Ascending aorta (tissue), 2 donors: Measurements from ENCODE around the gene TFAP2C. TPM values are rescaled to one million over a fixed set of nuclear protein-coding genes. Genes with fewer than 3 reads are reported as not detected.
"Not testable (repeated sequence)": the region's sequence is repeated elsewhere in the genome, so short reads cannot be mapped to it uniquely, and the experiment has no call there.

ENCODE experiments used
- DNase-seq, 2 donors: peaks; one replicate each; pipeline ENCODE4 v3.0.0-alpha.2; 2019; ENCODE audit warnings: low spot score in 2 of 2
- H3K27ac ChIP-seq, 2 donors: fragments of 200-600 bp; sonication (generic); one replicate each; pipeline ENCODE4 v1.5.1; 2016 to 2017; ENCODE audit warnings: mild to moderate bottlenecking in 1 of 2
- H3K27me3 ChIP-seq: fragments of 200-600 bp; sonication (generic); one replicate; pipeline ENCODE4 v1.5.1; 2017
- H3K36me3 ChIP-seq, 2 donors: fragments of 200-600 bp; sonication (generic); one replicate each; pipeline ENCODE4 v1.5.1; 2016
- H3K4me1 ChIP-seq, 2 donors: fragments of 200-600 bp; sonication (generic); one replicate each; pipeline ENCODE4 v1.5.1; 2016 to 2017; ENCODE audit warnings: mild to moderate bottlenecking in 1 of 2
- H3K4me3 ChIP-seq, 2 donors: fragments of 200-600 bp; sonication (generic); one replicate each; pipeline ENCODE4 v1.5.1; 2016 to 2017; ENCODE audit warnings: mild to moderate bottlenecking in 1 of 2
- H3K9me3 ChIP-seq, 2 donors: fragments of 200-600 bp; sonication (generic); one replicate each; pipeline ENCODE4 v1.5.1; 2016
- CTCF ChIP-seq, 3 experiments: fragments of 200-600 bp in 2 of 3; fragments of 450-650 bp in 1 of 3; sonication (generic) in 2 of 3; IDR thresholded peaks; one replicate each; pipeline ENCODE4 v1.5.1; 2016 to 2019; ENCODE audit warnings: antibody characterized with exemption in 3 of 3, mild to moderate bottlenecking in 1 of 3, moderate library complexity in 1 of 3
- intact Hi-C: fragments of 100-400 bp; cut with DNase I; formaldehyde crosslinking; loops from one replicate; pipeline ENCODE4 v1.15.1; 2023
- total RNA-seq: library from RNA; depleted of rRNA; stranded (reverse); fragments of >200 nt; gene quantifications from one replicate; pipeline ENCODE4 v1.1.0, GENCODE V29; 2016

TFAP2C gene
- total RNA-seq, 1 donor from 2014 or later = 4.9 TPM

- H3K9me3 ChIP-seq = no peaks in the 10 kb centered on the region
- no peak for TF ChIP-seq CTCF (IDR thresholded peaks at IDR 0.05)
These were observed 28.8 kb downstream of the TFAP2C start for GRCh38 chr20:56657879-56658278.

GRCh38 chr20:56658341-56658947 lies 29.3 kb downstream of the TFAP2C start:
- H3K27ac ChIP-seq, H3K9me3 ChIP-seq, intact Hi-C loops, DNase-seq, H3K4me3 ChIP-seq, H3K4me1 ChIP-seq, H3K27me3 ChIP-seq, H3K36me3 ChIP-seq: not testable (repeated sequence)

More at GRCh38 chr20:56657879-56658278, 28.8 kb downstream of the TFAP2C start:
- intact Hi-C loops = no loop called here
- no peak for DNase-seq
- Histone ChIP-seq H3K4me1 (no peaks in the 10 kb centered on the region), H3K4me3 (no peak overlapping the region), H3K27ac (no peak overlapping the region), H3K27me3 (no peaks in the 10 kb centered on the region), H3K36me3 (no peaks in the 10 kb centered on the region)

GRCh38 chr20:56663660-56664059 lies 34.6 kb downstream of the TFAP2C start:
- intact Hi-C loops = no loop called here
- Histone ChIP-seq H3K36me3 (no peaks in the 10 kb centered on the region), H3K9me3 (no peaks in the 10 kb centered on the region), H3K27ac (no peak overlapping the region), H3K4me1 (no peaks in the 10 kb centered on the region), H3K4me3 (no peak overlapping the region), H3K27me3 (no peaks in the 10 kb centered on the region)
- no peak for TF ChIP-seq CTCF (IDR thresholded peaks at IDR 0.05)
- DNase-seq = no peak

- no peak for TF ChIP-seq CTCF (IDR thresholded peaks at IDR 0.05)
- DNase-seq = no peak
- Histone ChIP-seq H3K27me3 (no peaks in the 10 kb centered on the region), H3K27ac (no peak overlapping the region), H3K9me3 (no peaks in the 10 kb centered on the region), H3K4me3 (no peak overlapping the region), H3K36me3 (no peaks in the 10 kb centered on the region), H3K4me1 (no peaks in the 10 kb centered on the region)
- intact Hi-C loops = no loop called here
These were observed 35.7 kb downstream of the TFAP2C start for GRCh38 chr20:56664796-56665195.

- DNase-seq = no peak
- no peak for TF ChIP-seq CTCF (IDR thresholded peaks at IDR 0.05)
- H3K27ac ChIP-seq = no peak overlapping the region
- no peaks in the 10 kb centered on the region for H3K27me3 ChIP-seq
- no peaks in the 10 kb centered on the region for H3K9me3 ChIP-seq
- H3K4me1 ChIP-seq = no peaks in the 10 kb centered on the region
- intact Hi-C loops = no loop called here
- H3K4me3 ChIP-seq = no peak overlapping the region
- no peaks in the 10 kb centered on the region for H3K36me3 ChIP-seq
These were observed 36.7 kb downstream of the TFAP2C start for GRCh38 chr20:56665806-56666205.

- no peak for DNase-seq
- TF ChIP-seq CTCF (IDR thresholded peaks at IDR 0.05) = no peak
- H3K27ac ChIP-seq = no peak overlapping the region
- H3K9me3 ChIP-seq = no peaks in the 10 kb centered on the region
- intact Hi-C loops = no loop called here
- no peaks in the 10 kb centered on the region for H3K36me3 ChIP-seq
- no peaks in the 10 kb centered on the region for H3K4me1 ChIP-seq
- H3K27me3 ChIP-seq = no peaks in the 10 kb centered on the region
- no peak overlapping the region for H3K4me3 ChIP-seq
These were observed 44.3 kb downstream of the TFAP2C start for GRCh38 chr20:56673450-56673849.
